HEK293 (cell line): ENCODE data around the gene CLASRP.

ENCODE experiments used
- CTCF ChIA-PET: fragments of 350-600 bp; formaldehyde crosslinking; extraction: SDS; loops from one replicate; lab custom pipeline; 2021; ENCODE audit warnings: antibody characterized with exemption; lab: Yijun Ruan, JAX
- POLR2A ChIA-PET: fragments of 300-600 bp; formaldehyde crosslinking; extraction: SDS; loops from one replicate; lab custom pipeline; 2020; ENCODE audit warnings: antibody characterized with exemption, inconsistent platforms; lab: Yijun Ruan, JAX
- H3K27ac ChIP-seq: fragments of 200-500 bp; sonication (Bioruptor generic); 2 replicates; pipeline ENCODE4 v1.5.1; 2014; ENCODE audit warnings: low read depth, low read length, control low read depth, inconsistent platforms; ENCODE audit errors: extremely low read depth
- H3K36me3 ChIP-seq, 2 experiments: fragments of 200-500 bp in 1 of 2; sonication (Bioruptor generic) in 1 of 2; 1 replicate in 1 of 2; 2 replicates in 1 of 2; pipeline ENCODE4 v1.5.1; 2014 to 2017; ENCODE audit warnings: inconsistent platforms in 2 of 2, low read length in 2 of 2; ENCODE audit not compliant: control insufficient read depth in 2 of 2, insufficient read depth in 1 of 2
- H3K4me1 ChIP-seq: fragments of 200-500 bp; sonication (Bioruptor generic); 2 replicates; pipeline ENCODE4 v1.5.1; 2014; ENCODE audit warnings: mild to moderate bottlenecking, low read length, inconsistent platforms; ENCODE audit not compliant: control insufficient read depth, insufficient read depth
- H3K4me3 ChIP-seq: 2 replicates; pipeline ENCODE4 v1.5.1; 2011; ENCODE audit warnings: low read depth, mild to moderate bottlenecking, control low read depth, low read length, moderate library complexity
- H3K9me3 ChIP-seq: fragments of 200-500 bp; sonication (Bioruptor generic); 2 replicates; pipeline ENCODE4 v1.5.1; 2014; ENCODE audit warnings: low read depth, low read length, inconsistent platforms; ENCODE audit not compliant: control insufficient read depth, insufficient read depth
- BCL11B ChIP-seq: fragments of 450-650 bp; formaldehyde crosslinking; IDR thresholded peaks from 2 replicates; pipeline ENCODE4 v1.5.1; 2016; ENCODE audit warnings: low read depth, missing biosample characterization, missing genetic modification characterization
- BCL6B ChIP-seq: fragments of 450-650 bp; formaldehyde crosslinking; IDR thresholded peaks from 2 replicates; pipeline ENCODE4 v1.5.1; 2017; ENCODE audit warnings: missing biosample characterization, missing genetic modification characterization
- CTCF ChIP-seq: fragments of 450-650 bp; formaldehyde crosslinking; IDR thresholded peaks from 2 replicates; pipeline ENCODE4 v1.5.1; 2016; ENCODE audit warnings: missing biosample characterization, missing genetic modification characterization
- ELK4 ChIP-seq: IDR thresholded peaks from 2 replicates; pipeline ENCODE4 v1.6.1; 2011; ENCODE audit warnings: mild to moderate bottlenecking, low read depth, low read length, borderline replicate concordance
- FEZF1 ChIP-seq: fragments of 450-650 bp; formaldehyde crosslinking; IDR thresholded peaks from 2 replicates; pipeline ENCODE4 v1.5.1; 2016; ENCODE audit warnings: missing biosample characterization, missing genetic modification characterization
- KLF9 ChIP-seq: fragments of 450-650 bp; formaldehyde crosslinking; IDR thresholded peaks from 2 replicates; pipeline ENCODE4 v1.5.1; 2016; ENCODE audit warnings: missing biosample characterization, missing genetic modification characterization, low read depth
- PRDM10 ChIP-seq: fragments of 450-650 bp; formaldehyde crosslinking; IDR thresholded peaks from 2 replicates; pipeline ENCODE4 v1.5.1; 2016; ENCODE audit warnings: missing biosample characterization, missing genetic modification characterization
- ZNF2 ChIP-seq: fragments of 450-650 bp; formaldehyde crosslinking; IDR thresholded peaks from 2 replicates; pipeline ENCODE4 v1.5.1; 2016; ENCODE audit warnings: missing biosample characterization, missing genetic modification characterization
- ZNF24 ChIP-seq: fragments of 450-650 bp; formaldehyde crosslinking; IDR thresholded peaks from 2 replicates; pipeline ENCODE4 v1.5.1; 2016; ENCODE audit warnings: missing biosample characterization, missing genetic modification characterization
- ZNF292 ChIP-seq: fragments of 450-650 bp; formaldehyde crosslinking; IDR thresholded peaks from 2 replicates; pipeline ENCODE4 v1.5.1; 2016; ENCODE audit warnings: low read depth, missing biosample characterization, missing genetic modification characterization, borderline replicate concordance
- ZNF48 ChIP-seq: fragments of 450-650 bp; formaldehyde crosslinking; IDR thresholded peaks from 2 replicates; pipeline ENCODE4 v1.5.1; 2016; ENCODE audit warnings: missing biosample characterization, missing genetic modification characterization
- ZNF501 ChIP-seq: fragments of 450-650 bp; formaldehyde crosslinking; IDR thresholded peaks from 2 replicates; pipeline ENCODE4 v1.5.1; 2016; ENCODE audit warnings: missing biosample characterization, missing genetic modification characterization
- ZNF580 ChIP-seq: fragments of 450-650 bp; formaldehyde crosslinking; IDR thresholded peaks from 2 replicates; pipeline ENCODE4 v1.5.1; 2016; ENCODE audit warnings: missing biosample characterization, missing genetic modification characterization
- ZNF654 ChIP-seq: fragments of 450-650 bp; formaldehyde crosslinking; IDR thresholded peaks from 2 replicates; pipeline ENCODE4 v1.5.1; 2016; ENCODE audit warnings: low read depth, missing biosample characterization, missing genetic modification characterization
- ZNF701 ChIP-seq: fragments of 450-650 bp; formaldehyde crosslinking; IDR thresholded peaks from 2 replicates; pipeline ENCODE4 v1.5.1; 2016; ENCODE audit warnings: missing biosample characterization, missing genetic modification characterization
- ZNF707 ChIP-seq: fragments of 450-650 bp; formaldehyde crosslinking; IDR thresholded peaks from 2 replicates; pipeline ENCODE4 v1.5.1; 2016; ENCODE audit warnings: missing biosample characterization, missing genetic modification characterization
- TF ChIP-seq, protein P1 (sequence below): fragments of 450-650 bp; formaldehyde crosslinking; conservative IDR thresholded peaks from 2 replicates; pipeline ENCODE4 v1.5.1; 2016; ENCODE audit warnings: low read depth, missing biosample characterization, missing genetic modification characterization
- TF ChIP-seq, protein P2 (sequence below): fragments of 450-650 bp; formaldehyde crosslinking; IDR thresholded peaks from 2 replicates; pipeline ENCODE4 v1.5.1; 2017; ENCODE audit warnings: missing biosample characterization, missing genetic modification characterization

Gene CLASRP, protein sequence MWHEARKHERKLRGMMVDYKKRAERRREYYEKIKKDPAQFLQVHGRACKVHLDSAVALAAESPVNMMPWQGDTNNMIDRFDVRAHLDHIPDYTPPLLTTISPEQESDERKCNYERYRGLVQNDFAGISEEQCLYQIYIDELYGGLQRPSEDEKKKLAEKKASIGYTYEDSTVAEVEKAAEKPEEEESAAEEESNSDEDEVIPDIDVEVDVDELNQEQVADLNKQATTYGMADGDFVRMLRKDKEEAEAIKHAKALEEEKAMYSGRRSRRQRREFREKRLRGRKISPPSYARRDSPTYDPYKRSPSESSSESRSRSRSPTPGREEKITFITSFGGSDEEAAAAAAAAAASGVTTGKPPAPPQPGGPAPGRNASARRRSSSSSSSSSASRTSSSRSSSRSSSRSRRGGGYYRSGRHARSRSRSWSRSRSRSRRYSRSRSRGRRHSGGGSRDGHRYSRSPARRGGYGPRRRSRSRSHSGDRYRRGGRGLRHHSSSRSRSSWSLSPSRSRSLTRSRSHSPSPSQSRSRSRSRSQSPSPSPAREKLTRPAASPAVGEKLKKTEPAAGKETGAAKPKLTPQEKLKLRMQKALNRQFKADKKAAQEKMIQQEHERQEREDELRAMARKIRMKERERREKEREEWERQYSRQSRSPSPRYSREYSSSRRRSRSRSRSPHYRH

DNA sequence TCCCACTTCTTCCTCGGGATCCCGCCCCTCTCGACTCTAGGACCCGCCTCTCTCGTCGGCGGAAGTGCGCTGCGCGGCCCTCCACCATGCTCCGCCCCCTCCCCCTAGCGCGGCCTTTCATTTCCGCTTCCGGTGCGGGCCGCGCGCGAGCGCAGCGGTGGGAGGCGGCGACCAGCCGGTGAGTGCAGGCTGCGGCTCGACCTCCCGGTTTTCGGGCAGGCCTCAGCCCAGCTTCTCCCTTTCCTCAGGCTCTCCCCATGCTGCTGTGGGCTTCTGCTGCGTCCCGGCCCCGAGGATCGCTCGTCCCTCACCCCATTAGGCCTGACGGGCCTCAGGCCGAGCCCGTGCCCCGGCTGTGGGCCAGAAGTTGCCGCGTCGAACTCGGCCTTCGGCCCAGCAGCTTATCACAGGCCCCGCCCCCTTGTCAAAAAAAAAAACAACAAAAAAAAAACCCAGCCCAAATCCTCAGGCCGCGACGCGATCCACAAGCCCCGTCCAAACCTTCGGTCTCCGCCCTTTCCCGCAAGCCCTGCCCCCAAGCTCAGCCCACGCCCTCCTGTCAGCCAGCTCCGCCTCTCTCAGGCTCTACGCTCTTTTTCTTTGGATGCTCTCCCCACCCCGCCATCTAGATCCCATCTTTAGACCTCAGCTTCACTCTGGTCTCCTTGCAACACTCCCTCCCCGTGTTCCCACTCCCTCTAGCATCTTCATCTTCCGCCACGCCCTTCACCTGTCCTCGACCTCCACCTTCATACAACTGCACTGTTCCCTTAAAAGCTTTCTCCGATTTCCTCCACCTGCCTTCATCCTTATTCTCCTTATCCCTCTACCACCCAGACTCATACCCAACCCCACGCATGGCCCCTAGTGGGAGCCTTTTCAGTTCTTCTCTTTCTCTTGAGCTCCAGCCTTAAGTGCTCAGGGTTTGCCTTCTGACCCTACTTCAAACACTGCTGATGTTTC, at the start of gene CLASRP:
Gene CLASRP, plus strand, starts transcription at position 115 of the 963 bp plus-strand sequence. CDS start 1,168 bp downstream, outside the sequence.
- ChIA-PET POLR2A (interaction anchor here (0.5 to 2.6 kb wide), 44 partner anchors 8 to 603 kb away, joined by 3 to 35 read pairs (median 4); partner anchors contain the start of genes BLOC1S3, CLPTM1, ERCC2 and NECTIN2), CTCF (interaction anchor here (0.6 to 9.8 kb wide), 6 partner anchors 22 to 300 kb away, joined by 3 to 65 read pairs (median 5); no protein-coding TSS in a partner anchor)
- H3K4me1 ChIP-seq, result peaks cover 7% of the 10 kb centered on the region
- no peaks in the 10 kb centered on the region for H3K9me3 ChIP-seq
- H3K36me3 ChIP-seq, result peaks cover 43 to 45% of the 10 kb centered on the region in 2 experiments
- H3K4me3 ChIP-seq, result peak within 1 kb of the TSS; percentile 96
- peak within 1 kb of the TSS; percentile 99 for H3K27ac ChIP-seq
- TF ChIP-seq ZNF48 (tag by site-specific recombination) (no peak), BCL6B (tag by site-specific recombination) (no peak), ZNF580 (tag by site-specific recombination) (peak; percentile 38; the same call in 1 of the 2 replicates), ZNF2 (tag by site-specific recombination) (0 out of 2 replicates have a peak, but pooled peaks have one; percentile 32), ZNF701 (tag by site-specific recombination) (no peak), CTCF (tag by site-specific recombination) (peak; percentile 57; the same call in 1 of the 2 replicates), ZNF654 (tag by site-specific recombination) (no peak), PRDM10 (tag by site-specific recombination) (no peak; the same call in 1 of the 2 replicates), KLF9 (peak; percentile 90), ZNF24 (tag by site-specific recombination) (peak; percentile 40; the same call in 1 of the 2 replicates), ZNF501 (peak; percentile 93), FEZF1 (tag by site-specific recombination) (no peak; the same call in 1 of the 2 replicates), ELK4 (peak; percentile 55; the same call in 1 of the 2 replicates), ZNF707 (tag by site-specific recombination) (no peak), ZNF292 (tag by site-specific recombination) (no peak), BCL11B (tag by site-specific recombination) (no peak)
- TF ChIP-seq, protein P1, sequence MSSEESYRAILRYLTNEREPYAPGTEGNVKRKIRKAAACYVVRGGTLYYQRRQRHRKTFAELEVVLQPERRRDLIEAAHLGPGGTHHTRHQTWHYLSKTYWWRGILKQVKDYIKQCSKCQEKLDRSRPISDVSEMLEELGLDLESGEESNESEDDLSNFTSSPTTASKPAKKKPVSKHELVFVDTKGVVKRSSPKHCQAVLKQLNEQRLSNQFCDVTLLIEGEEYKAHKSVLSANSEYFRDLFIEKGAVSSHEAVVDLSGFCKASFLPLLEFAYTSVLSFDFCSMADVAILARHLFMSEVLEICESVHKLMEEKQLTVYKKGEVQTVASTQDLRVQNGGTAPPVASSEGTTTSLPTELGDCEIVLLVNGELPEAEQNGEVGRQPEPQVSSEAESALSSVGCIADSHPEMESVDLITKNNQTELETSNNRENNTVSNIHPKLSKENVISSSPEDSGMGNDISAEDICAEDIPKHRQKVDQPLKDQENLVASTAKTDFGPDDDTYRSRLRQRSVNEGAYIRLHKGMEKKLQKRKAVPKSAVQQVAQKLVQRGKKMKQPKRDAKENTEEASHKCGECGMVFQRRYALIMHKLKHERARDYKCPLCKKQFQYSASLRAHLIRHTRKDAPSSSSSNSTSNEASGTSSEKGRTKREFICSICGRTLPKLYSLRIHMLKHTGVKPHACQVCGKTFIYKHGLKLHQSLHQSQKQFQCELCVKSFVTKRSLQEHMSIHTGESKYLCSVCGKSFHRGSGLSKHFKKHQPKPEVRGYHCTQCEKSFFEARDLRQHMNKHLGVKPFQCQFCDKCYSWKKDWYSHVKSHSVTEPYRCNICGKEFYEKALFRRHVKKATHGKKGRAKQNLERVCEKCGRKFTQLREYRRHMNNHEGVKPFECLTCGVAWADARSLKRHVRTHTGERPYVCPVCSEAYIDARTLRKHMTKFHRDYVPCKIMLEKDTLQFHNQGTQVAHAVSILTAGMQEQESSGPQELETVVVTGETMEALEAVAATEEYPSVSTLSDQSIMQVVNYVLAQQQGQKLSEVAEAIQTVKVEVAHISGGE (tag by site-specific recombination), result peak; percentile 93
- TF ChIP-seq, protein P2, sequence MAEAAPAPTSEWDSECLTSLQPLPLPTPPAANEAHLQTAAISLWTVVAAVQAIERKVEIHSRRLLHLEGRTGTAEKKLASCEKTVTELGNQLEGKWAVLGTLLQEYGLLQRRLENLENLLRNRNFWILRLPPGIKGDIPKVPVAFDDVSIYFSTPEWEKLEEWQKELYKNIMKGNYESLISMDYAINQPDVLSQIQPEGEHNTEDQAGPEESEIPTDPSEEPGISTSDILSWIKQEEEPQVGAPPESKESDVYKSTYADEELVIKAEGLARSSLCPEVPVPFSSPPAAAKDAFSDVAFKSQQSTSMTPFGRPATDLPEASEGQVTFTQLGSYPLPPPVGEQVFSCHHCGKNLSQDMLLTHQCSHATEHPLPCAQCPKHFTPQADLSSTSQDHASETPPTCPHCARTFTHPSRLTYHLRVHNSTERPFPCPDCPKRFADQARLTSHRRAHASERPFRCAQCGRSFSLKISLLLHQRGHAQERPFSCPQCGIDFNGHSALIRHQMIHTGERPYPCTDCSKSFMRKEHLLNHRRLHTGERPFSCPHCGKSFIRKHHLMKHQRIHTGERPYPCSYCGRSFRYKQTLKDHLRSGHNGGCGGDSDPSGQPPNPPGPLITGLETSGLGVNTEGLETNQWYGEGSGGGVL (tag by site-specific recombination), result peak; percentile 50; the same call in 1 of the 2 replicates
